Epithelial cell of proximal tubule (primary cell): ENCODE data around the gene KCNK6. TPM values are rescaled to one million over a fixed set of nuclear protein-coding genes. Genes with fewer than 3 reads are reported as not detected.
A peak's percentile ranks its signal among the peaks of the same experiment; 100 is the strongest.

Experiments
- DNase-seq: peaks from one replicate; pipeline ENCODE4 v3.0.0-alpha.2; 2011; ENCODE audit warnings: low read depth
- H3K4me3 ChIP-seq: 2 replicates; pipeline ENCODE4 v1.5.1; 2011; ENCODE audit warnings: low read depth, mild to moderate bottlenecking, low read length
- total RNA-seq: library from RNA; depleted of rRNA; stranded (reverse); fragments of >200 nt; gene quantifications from 2 replicates; pipeline ENCODE4 v1.2.3, GENCODE V29; 2015
- TF ChIP-seq, protein P1 (sequence below): conservative IDR thresholded peaks from 2 replicates; pipeline ENCODE4 v1.5.1; 2012; ENCODE audit warnings: low read depth, mild to moderate bottlenecking, low read length

The KCNK6 gene
- total RNA-seq, 1 donor from 2014 or later = 3.9 TPM

GRCh38 chr19:38371081-38371480 lies 51.4 kb downstream of the KCNK6 start:
- TF ChIP-seq, protein P1, sequence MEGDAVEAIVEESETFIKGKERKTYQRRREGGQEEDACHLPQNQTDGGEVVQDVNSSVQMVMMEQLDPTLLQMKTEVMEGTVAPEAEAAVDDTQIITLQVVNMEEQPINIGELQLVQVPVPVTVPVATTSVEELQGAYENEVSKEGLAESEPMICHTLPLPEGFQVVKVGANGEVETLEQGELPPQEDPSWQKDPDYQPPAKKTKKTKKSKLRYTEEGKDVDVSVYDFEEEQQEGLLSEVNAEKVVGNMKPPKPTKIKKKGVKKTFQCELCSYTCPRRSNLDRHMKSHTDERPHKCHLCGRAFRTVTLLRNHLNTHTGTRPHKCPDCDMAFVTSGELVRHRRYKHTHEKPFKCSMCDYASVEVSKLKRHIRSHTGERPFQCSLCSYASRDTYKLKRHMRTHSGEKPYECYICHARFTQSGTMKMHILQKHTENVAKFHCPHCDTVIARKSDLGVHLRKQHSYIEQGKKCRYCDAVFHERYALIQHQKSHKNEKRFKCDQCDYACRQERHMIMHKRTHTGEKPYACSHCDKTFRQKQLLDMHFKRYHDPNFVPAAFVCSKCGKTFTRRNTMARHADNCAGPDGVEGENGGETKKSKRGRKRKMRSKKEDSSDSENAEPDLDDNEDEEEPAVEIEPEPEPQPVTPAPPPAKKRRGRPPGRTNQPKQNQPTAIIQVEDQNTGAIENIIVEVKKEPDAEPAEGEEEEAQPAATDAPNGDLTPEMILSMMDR = no peak
- no peak for DNase-seq
- no peak overlapping the region for H3K4me3 ChIP-seq

DNA sequence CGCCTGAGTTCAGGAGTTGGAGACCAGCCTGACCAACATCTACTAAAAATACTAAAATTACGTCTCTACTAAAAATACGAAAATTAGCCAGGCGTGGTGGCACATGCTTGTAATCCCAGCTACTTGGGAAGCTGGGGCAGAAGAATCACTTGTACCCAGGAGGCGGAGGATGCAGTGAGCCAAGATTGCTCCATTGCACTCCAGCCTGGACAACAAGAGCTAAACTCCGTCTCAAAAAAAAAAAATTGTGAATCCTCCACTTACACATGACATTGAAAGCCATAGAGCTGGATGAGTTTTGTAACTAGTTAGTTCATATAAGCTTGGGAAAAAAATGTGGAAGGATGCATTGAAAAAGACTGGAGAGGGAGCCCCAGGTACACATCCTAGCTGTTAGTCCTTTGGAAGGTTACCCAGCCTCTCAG lies 54.3 kb downstream of the KCNK6 start:
- DNase-seq = no peak
- H3K4me3 ChIP-seq = peak overlapping the region; percentile 71
- TF ChIP-seq, protein P1 = no peak

DNA sequence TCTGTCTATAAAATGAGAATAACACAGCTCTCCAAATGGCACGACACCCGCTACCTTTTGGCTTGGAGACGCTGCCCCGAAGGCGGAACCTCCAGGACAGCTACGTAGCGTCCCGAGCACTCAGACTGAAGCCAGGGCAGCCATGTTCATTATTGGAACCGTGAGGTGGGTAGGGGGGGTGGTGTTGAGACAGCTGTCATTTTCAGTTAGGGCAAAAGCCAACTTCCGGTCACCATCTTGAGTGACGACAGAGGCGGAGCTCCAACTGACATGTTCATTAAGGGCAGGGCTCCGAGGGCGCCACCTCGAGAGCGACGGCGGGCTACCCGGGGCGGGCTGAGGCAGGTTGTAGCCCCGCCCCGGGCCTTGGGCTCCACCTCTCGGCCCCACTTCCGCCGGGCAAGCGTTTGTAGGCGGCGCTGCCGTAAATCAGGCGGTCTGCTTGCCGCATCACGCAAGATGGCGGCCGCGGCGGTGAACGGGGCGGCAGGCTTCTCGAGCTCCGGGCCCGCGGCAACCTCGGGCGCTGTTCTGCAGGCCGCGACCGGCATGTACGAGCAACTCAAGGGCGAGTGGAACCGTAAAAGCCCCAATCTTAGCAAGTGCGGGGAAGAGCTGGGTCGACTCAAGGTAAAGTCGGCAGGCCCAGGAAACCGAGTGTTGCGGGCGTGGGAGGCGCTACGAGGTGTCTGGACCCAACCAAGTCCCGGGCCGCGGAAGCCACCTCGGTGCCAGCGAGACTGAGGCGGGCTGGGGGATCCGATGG lies 54.9 kb downstream of the KCNK6 start, which contains the start of gene PSMD8:
TSS of gene PSMD8 (plus strand) at position 240 of the 766 bp plus-strand sequence. CDS start at position 271, 31 bp downstream.
- TF ChIP-seq, protein P1 = peak; percentile 26

DNA sequence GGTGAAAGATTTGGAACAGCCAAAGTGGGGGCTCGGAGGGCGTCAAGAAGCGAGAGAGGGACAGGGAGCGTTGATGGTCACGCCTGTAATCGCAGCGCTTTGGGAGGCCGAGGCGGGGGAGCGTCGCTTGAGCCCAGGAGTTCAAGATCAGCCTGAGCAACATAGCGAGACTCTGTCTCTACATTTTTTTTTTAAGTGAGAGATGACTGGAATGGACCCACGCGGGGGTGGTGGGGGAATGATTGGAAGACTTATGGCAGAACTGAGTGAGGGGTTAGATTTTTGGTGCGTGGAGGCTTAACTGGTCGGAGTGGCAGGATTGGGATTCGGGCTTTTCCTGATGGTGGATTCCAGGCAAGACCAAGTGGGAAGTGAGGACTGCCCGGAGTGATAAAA lies 55.5 kb downstream of the KCNK6 start:
- H3K4me3 ChIP-seq = peak overlapping the region; percentile 71
- TF ChIP-seq, protein P1 = no peak
- no peak for DNase-seq

More for the DNA sequence above, 54.9 kb downstream of the KCNK6 start, which contains the start of gene PSMD8:
- peak; percentile 90 for DNase-seq
- peak within 1 kb of the TSS; percentile 71 for H3K4me3 ChIP-seq

DNA sequence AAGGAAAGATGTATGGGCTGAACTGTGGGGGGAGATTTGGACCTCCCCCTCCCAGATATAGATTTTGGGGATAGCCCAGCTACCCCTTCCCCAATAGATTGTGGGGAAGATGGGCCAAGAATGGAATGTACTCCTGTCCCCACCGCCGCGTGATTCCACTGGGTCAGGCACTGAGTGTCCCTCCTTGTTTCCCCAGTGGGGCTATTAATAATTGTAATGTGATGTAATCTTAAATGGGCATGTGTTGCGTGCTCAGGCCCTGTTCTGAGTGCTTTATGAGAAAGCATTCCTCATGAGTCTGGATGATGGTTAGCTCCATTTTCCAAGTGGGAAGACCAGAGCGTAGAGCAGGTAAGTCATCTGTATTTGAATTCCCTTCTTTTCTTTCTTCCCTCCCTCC lies 56.1 kb downstream of the KCNK6 start:
- peak overlapping the region; percentile 71 for H3K4me3 ChIP-seq
- DNase-seq = no peak
- TF ChIP-seq, protein P1 = no peak

DNA sequence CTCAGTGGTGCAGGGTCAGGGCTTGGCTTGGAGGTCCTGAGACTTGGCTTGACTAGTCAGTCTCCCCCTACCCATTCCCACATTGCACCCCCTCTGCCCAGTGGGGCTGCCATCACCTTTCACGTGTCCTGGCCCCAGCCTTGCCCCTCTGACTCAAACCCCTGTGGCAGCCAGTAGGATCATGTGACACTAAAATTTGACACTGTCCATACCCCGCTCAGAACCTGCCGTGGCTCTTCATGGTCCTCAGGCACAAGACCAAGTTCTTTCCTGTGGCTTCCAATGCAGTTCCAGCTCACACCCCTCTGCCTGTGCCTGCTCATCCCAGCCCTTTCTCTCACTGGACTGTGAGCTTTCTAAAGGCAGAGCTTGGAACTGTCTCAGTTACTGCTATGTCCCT lies 56.9 kb downstream of the KCNK6 start:
- peak overlapping the region; percentile 71 for H3K4me3 ChIP-seq
- TF ChIP-seq, protein P1 = no peak
- DNase-seq = no peak

DNA sequence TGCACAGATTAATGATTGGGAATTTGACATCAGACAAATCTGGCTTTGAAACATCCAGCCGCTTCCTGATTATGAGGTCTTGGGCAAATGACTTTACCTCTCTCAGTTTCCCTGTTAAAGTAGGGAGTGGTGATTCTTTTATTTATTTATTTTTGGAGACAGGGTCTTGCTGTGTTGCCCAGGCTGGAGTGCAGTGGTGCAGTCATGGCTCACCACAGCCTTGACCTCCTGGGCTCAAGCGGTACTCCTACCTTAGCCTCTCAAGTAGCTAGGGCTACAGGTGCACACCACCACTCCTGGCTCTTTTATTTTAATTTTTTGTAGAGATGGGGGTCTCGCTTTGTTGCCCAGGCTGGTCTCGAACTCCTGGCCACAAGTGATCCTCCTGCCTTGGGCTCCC lies 57.4 kb downstream of the KCNK6 start:
- no peak overlapping the region for H3K4me3 ChIP-seq
- DNase-seq = no peak
- TF ChIP-seq, protein P1 = no peak
